HG02943 (cell line): ENCODE measurements around the gene IRF4.

Experiments
- ATAC-seq: cut with Tn5 transposase; IDR thresholded peaks from one replicate; pipeline ENCODE4 v1.9.1; 2021; ENCODE audit warnings: mild to moderate bottlenecking, low read depth, moderate library complexity; ENCODE audit not compliant: unreplicated experiment

IRF4 gene

GRCh38 chr6:352896-353470 is 38.6 kb upstream of the IRF4 start:
- no peak for ATAC-seq

- ATAC-seq, result no peak
These were observed 37.6 kb upstream of the IRF4 start for GRCh38 chr6:353642-354614.

- no peak for ATAC-seq
These were observed 36.8 kb upstream of the IRF4 start for GRCh38 chr6:354631-355280.

GRCh38 chr6:355373-356208 is 36.0 kb upstream of the IRF4 start:
- ATAC-seq, result no peak

GRCh38 chr6:356828-357251 is 34.7 kb upstream of the IRF4 start:
- ATAC-seq, result no peak

GRCh38 chr6:357261-357790 is 34.2 kb upstream of the IRF4 start:
- no peak for ATAC-seq

- ATAC-seq, result no peak
These were observed 33.7 kb upstream of the IRF4 start for GRCh38 chr6:357791-358341.

GRCh38 chr6:358432-358831 is 33.1 kb upstream of the IRF4 start:
- no peak for ATAC-seq

- no peak for ATAC-seq
These were observed 32.7 kb upstream of the IRF4 start for GRCh38 chr6:358847-359246.

- no peak for ATAC-seq
These were observed 32.1 kb upstream of the IRF4 start for GRCh38 chr6:359261-360035.

GRCh38 chr6:360349-360748 is 31.2 kb upstream of the IRF4 start:
- no peak for ATAC-seq

- ATAC-seq, result no peak
These were observed 30.7 kb upstream of the IRF4 start for GRCh38 chr6:360764-361373.

- ATAC-seq, result no peak
These were observed 30.0 kb upstream of the IRF4 start for GRCh38 chr6:361411-362132.

GRCh38 chr6:362231-362923 is 29.2 kb upstream of the IRF4 start:
- ATAC-seq, result no peak

- no peak for ATAC-seq
These were observed 28.7 kb upstream of the IRF4 start for GRCh38 chr6:362924-363249.

- no peak for ATAC-seq
These were observed 28.3 kb upstream of the IRF4 start for GRCh38 chr6:363291-363690.

- no peak for ATAC-seq
These were observed 27.6 kb upstream of the IRF4 start for GRCh38 chr6:363909-364308.
